PC-9 (cell line): Measurements from ENCODE around the gene TSPAN31. TPM values are rescaled to one million over a fixed set of nuclear protein-coding genes. Genes with fewer than 3 reads are reported as not detected.

Experiments used
- BruUV-seq: library from RNA; stranded (reverse); fragments of 400-500 nt; replicated peaks from 2 replicates; lab custom pipeline; 2021; lab: Mats Ljungman, UMichigan
- CTCF ChIA-PET: fragments of 300-600 bp; sonication (Branson Sonifier 250); formaldehyde crosslinking; loops from one replicate; lab custom pipeline; 2022; ENCODE audit warnings: antibody characterized with exemption; lab: Charles Lee
- POLR2A ChIA-PET: fragments of 300-600 bp; sonication (Branson Sonifier 250); formaldehyde crosslinking; loops from one replicate; lab custom pipeline; 2022; ENCODE audit warnings: antibody characterized with exemption; ENCODE audit not compliant: unreplicated experiment; lab: Charles Lee
- DNase-seq, 2 experiments: peaks; one replicate each; pipeline versions ENCODE4 v3.0.0 to v3.0.0-alpha.2; 2015 to 2022; ENCODE audit warnings: mixed read lengths in 1 of 2
- H2AFZ ChIP-seq: fragments of 200-600 bp; sonication (generic); 2 replicates; pipeline ENCODE4 v1.8.1; 2017; ENCODE audit warnings: antibody characterized with exemption
- H3F3A ChIP-seq: fragments of 200-600 bp; sonication (generic); 2 replicates; pipeline ENCODE4 v1.8.1; 2017; ENCODE audit warnings: antibody characterized with exemption, mild to moderate bottlenecking, low read depth; ENCODE audit not compliant: insufficient read depth
- H3K27ac ChIP-seq: fragments of 200-600 bp; sonication (generic); 2 replicates; pipeline ENCODE4 v1.6.1; 2016; ENCODE audit warnings: mixed run types
- H3K27me3 ChIP-seq: fragments of 200-600 bp; sonication (generic); 2 replicates; pipeline ENCODE4 v1.6.1; 2016; ENCODE audit warnings: low read depth, mixed run types; ENCODE audit not compliant: insufficient read depth
- H3K36me3 ChIP-seq: fragments of 200-600 bp; sonication (generic); 2 replicates; pipeline ENCODE4 v1.6.1; 2016; ENCODE audit warnings: low read depth, mixed run types
- H3K4me1 ChIP-seq: fragments of 200-600 bp; sonication (generic); replicated peaks from 2 replicates; pipeline ENCODE4 v1.6.1; 2016; ENCODE audit warnings: mixed run types; ENCODE audit not compliant: insufficient read depth
- H3K4me2 ChIP-seq: fragments of 200-600 bp; sonication (generic); 2 replicates; pipeline ENCODE4 v1.6.1; 2017; ENCODE audit warnings: mixed run types
- H3K4me3 ChIP-seq: fragments of 200-600 bp; sonication (generic); 2 replicates; pipeline ENCODE4 v1.6.1; 2016; ENCODE audit warnings: mixed run types
- H3K79me2 ChIP-seq: fragments of 200-600 bp; sonication (generic); 2 replicates; pipeline ENCODE4 v1.6.1; 2017; ENCODE audit warnings: low read depth, mixed run types
- H3K9me2 ChIP-seq: fragments of 200-600 bp; sonication (generic); 2 replicates; pipeline ENCODE4 v1.8.1; 2017; ENCODE audit warnings: mild to moderate bottlenecking; ENCODE audit not compliant: insufficient read depth
- H3K9me3 ChIP-seq: fragments of 200-600 bp; sonication (generic); 2 replicates; pipeline ENCODE4 v1.8.1; 2016; ENCODE audit warnings: low read depth; ENCODE audit not compliant: insufficient read depth
- H4K20me1 ChIP-seq: fragments of 200-600 bp; sonication (generic); 2 replicates; pipeline ENCODE4 v1.8.1; 2017; ENCODE audit not compliant: insufficient read depth
- CTCF ChIP-seq: fragments of 200-600 bp; sonication (generic); conservative IDR thresholded peaks from 2 replicates; pipeline ENCODE4 v1.6.1; 2017; ENCODE audit warnings: mixed run types, antibody characterized with exemption, mild to moderate bottlenecking, moderate library complexity
- EZH2 ChIP-seq: fragments of 200-600 bp; sonication (generic); IDR thresholded peaks from 2 replicates; pipeline ENCODE4 v1.8.0; 2017; ENCODE audit warnings: antibody characterized with exemption, low read depth
- intact Hi-C: fragments of 100-400 bp; cut with micrococcal nuclease; formaldehyde crosslinking; loops from one replicate; pipeline ENCODE4 v1.10.0; 2022; ENCODE audit not compliant: unreplicated experiment
- total RNA-seq: library from RNA; stranded (reverse); gene quantifications from 2 replicates; pipeline ENCODE4 v1.2.3, GENCODE V29; 2021

TSPAN31 gene
- total RNA-seq, 1 experiment from 2014 or later, result 18.2 TPM

DNA sequence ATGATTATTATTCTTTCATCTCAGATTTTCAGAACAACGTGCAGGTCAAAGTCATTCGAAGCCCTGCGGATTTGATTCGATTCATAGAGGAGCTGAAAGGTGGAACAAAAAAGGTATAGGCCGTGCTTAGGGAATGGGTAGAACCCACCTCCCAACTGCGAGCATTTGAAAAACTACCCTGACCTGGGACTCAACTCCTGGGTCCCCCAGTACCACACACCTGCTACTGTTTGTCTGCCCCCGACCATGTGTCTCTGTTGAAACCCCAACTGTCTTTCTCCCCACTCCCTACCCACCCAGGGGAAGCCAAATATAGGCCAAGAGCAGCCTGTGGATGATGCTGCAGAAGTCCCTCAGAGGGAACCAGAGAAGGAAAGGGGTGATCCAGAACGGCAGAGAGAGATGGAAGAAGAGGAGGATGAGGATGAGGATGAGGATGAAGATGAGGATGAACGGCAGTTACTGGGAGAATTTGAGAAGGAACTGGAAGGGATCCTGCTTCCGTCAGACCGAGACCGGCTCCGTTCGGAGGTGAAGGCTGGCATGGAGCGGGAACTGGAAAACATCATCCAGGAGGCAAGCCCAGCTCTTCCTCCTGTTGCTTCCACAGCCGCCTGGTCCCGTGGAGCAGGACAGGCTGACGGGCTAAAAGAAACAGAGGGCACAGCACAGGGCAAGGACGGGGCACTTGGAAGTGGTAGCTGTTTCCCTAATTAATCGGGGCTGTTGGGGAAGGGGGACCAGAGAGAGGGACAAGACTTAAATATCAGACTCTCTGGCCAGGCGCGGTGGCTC, 26.8 kb upstream of the TSPAN31 start:
- no peaks in the 10 kb centered on the region for H3K36me3 ChIP-seq
- BruUV-seq, result TSS peak; percentile 86
- DNase-seq, result no peak
- no peak overlapping the region for H3K27ac ChIP-seq
- no peak overlapping the region for H3K4me3 ChIP-seq
- CTCF ChIA-PET, result no interaction called here
- no peaks in the 10 kb centered on the region for H3F3A ChIP-seq
- H3K79me2 ChIP-seq, result no peaks in the 10 kb centered on the region
- no peaks in the 10 kb centered on the region for H3K9me2 ChIP-seq
- no peak overlapping the region for H3K4me2 ChIP-seq
- H2AFZ ChIP-seq, result no peak overlapping the region
- H3K27me3 ChIP-seq, result no peaks in the 10 kb centered on the region
- H3K9me3 ChIP-seq, result no peaks in the 10 kb centered on the region
- POLR2A ChIA-PET, result no interaction called here
- TF ChIP-seq CTCF (no peak), EZH2 (no peak)
- H3K4me1 ChIP-seq, result no peaks in the 10 kb centered on the region
- no peaks in the 10 kb centered on the region for H4K20me1 ChIP-seq
- intact Hi-C loops, result no loop called here

DNA sequence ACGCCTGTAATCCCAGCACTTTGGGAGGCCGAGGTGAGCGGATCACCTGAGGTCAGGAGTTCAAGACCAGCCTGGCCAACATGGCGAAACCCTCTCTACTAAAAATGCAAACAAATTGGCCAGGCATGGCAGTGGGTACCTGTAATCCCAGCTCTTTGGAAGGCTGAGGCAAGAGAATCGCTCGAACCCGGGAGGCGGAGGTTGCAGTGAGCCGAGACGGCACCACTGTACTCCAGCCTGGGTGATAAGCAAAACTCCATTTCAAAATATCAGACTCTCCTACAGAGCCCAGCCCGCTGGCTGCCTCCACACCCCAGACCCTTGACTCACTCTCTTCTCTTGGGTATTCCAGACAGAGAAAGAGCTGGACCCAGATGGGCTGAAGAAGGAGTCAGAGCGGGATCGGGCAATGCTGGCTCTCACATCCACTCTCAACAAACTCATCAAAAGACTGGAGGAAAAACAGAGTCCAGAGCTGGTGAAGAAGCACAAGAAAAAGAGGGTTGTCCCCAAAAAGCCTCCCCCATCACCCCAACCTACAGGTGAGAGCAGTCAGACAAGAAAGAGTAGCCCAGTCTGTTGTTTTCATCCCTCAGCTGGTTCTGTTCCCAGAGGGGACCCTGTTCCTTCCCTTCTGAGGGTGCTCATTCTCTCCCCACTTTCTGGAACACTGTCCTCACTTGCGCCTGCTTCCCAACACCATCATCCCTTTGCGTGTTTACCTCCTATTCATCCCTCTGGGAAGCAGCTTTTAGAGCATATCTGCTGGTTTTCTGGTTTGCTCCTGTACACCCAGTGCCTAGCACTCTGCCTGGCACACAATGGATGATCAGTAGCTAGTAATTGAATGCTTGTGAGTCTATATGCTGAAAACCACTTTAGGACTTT, 26.0 kb upstream of the TSPAN31 start:
- no peaks in the 10 kb centered on the region for H4K20me1 ChIP-seq
- no peak overlapping the region for H3K27ac ChIP-seq
- BruUV-seq, result no TSS peak
- no peaks in the 10 kb centered on the region for H3K27me3 ChIP-seq
- no peak for DNase-seq
- no peaks in the 10 kb centered on the region for H3K9me2 ChIP-seq
- no peaks in the 10 kb centered on the region for H3K36me3 ChIP-seq
- intact Hi-C loops, result no loop called here
- POLR2A ChIA-PET, result interaction anchor here (0.6 kb wide), 1 partner anchor 48 kb away, joined by 4 read pairs; the partner anchor contains the start of gene CYP27B1
- CTCF ChIA-PET, result no interaction called here
- no peaks in the 10 kb centered on the region for H3K4me1 ChIP-seq
- H3K4me3 ChIP-seq, result no peak overlapping the region
- H3F3A ChIP-seq, result no peaks in the 10 kb centered on the region
- no peaks in the 10 kb centered on the region for H3K9me3 ChIP-seq
- H3K4me2 ChIP-seq, result no peak overlapping the region
- H3K79me2 ChIP-seq, result no peaks in the 10 kb centered on the region
- TF ChIP-seq EZH2 (no peak), CTCF (no peak)
- no peak overlapping the region for H2AFZ ChIP-seq

DNA sequence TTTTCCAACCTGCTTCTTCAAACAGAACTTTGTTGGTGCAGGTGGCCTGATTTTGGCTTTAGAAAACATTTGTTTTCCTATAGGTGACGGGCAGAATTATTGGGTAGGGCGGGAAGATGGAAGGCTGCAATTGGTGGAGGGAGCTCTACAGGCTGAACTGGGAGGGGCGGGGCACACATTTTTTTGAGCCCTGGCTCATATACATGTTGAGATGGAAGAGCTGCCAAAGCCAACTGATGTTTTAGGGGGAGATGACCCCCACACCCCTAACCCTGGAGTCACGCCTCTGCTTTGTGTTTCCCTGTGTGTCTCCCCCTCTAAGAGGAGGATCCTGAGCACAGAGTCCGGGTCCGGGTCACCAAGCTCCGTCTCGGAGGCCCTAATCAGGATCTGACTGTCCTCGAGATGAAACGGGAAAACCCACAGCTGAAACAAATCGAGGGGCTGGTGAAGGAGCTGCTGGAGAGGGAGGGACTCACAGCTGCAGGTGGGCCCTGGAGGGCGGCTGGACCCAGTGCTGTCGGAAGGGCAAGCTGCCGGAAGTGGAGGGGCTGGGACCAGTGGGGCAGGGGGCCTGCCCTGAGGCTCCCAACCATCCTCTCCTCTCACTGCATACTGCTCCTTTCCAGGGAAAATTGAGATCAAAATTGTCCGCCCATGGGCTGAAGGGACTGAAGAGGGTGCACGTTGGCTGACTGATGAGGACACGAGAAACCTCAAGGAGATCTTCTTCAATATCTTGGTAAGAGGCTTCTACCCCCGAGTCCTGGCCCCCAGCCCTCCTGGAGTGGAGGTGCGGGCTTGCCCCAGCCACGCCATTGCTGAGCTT, 24.8 kb upstream of the TSPAN31 start:
- Histone ChIP-seq H3K36me3 (no peaks in the 10 kb centered on the region), H3K27ac (no peak overlapping the region), H3K27me3 (no peaks in the 10 kb centered on the region), H3K79me2 (no peaks in the 10 kb centered on the region), H3K4me2 (no peak overlapping the region), H3F3A (no peaks in the 10 kb centered on the region), H2AFZ (no peak overlapping the region), H3K9me3 (no peaks in the 10 kb centered on the region), H3K4me3 (no peak overlapping the region), H3K4me1 (no peaks in the 10 kb centered on the region), H4K20me1 (no peaks in the 10 kb centered on the region), H3K9me2 (no peaks in the 10 kb centered on the region)
- CTCF ChIA-PET, result no interaction called here
- no peak for TF ChIP-seq CTCF
- no peak for TF ChIP-seq EZH2
- no TSS peak for BruUV-seq
- DNase-seq, result no peak
- intact Hi-C loops, result loop anchor here (10.0 kb wide), 1 partner anchor 125 kb away; the partner anchor contains the start of gene PIP4K2C
- POLR2A ChIA-PET, result no interaction called here
